NCI-H1092 (cell line): ENCODE measurements around the gene CDC123.
"Not testable (repeated sequence)": the region's sequence is repeated elsewhere in the genome, so short reads cannot be mapped to it uniquely, and the experiment has no call there.

Experiments
- DNase-seq: peaks from one replicate; lab custom pipeline; 2025; lab: John Stamatoyannopoulos, UW

CDC123 gene

DNA sequence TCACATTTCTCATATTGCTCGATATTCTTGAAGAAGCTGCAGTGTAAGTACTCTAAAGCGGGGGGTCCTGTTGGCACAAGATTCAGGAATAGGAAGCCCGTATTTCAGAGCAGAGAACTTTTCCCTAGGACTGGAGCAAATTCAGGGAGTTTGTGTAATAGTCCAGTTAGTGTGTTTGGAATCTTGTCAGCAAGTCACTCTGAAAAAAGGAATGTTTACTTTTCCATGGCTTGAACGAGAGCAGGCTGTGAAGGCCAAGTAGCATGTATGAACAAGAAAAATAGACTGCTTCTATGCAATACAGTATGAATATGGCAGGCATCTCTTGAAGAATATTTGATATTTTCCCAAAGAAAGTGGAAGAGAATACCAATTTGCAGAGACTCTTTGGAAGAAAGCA, 39.8 kb downstream of the CDC123 start:
- no peak for DNase-seq

DNA sequence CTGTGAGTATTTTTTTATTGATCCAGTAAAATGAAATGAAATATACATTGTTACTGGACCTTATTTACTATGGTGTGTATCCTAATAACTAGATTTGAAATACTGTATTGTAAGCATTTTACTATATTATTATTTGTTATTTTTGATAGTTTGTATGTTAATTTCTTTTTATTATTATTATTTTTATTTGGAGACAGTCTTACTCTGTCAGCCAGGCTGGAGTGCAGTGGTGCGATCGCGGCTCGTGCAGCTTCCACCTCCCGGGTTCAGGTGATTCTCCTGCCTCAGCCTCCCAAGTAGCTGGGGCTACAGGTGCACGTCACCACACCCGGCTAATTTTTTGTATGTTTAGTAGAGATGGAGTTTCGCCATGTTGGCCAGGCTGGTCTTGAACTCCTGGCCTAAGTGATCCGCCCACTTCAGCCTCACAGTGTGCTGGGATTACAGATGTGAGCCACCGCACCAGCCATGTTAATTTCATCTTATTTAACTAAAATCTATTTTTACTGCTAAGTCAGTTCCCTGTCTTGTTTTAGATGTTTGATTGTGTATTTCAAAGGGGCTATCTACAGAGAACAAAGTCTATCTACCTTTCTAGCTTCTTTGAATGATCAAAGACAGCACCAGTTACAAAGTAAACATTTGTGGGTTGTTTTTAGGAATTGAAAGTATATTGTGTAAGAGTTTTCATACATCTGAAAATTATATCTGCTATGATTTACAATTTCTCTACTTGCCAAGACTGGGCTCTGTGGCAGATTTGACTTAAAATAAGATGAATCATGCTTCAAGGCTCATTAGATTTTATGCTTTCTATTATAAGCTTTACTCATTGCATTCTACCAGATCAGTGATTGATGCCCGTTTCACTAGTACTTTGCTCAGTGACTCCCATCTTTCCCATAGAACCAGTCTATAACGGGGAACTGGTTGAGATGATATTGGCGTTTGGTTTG, 41.6 kb downstream of the CDC123 start:
- no peak for DNase-seq

DNA sequence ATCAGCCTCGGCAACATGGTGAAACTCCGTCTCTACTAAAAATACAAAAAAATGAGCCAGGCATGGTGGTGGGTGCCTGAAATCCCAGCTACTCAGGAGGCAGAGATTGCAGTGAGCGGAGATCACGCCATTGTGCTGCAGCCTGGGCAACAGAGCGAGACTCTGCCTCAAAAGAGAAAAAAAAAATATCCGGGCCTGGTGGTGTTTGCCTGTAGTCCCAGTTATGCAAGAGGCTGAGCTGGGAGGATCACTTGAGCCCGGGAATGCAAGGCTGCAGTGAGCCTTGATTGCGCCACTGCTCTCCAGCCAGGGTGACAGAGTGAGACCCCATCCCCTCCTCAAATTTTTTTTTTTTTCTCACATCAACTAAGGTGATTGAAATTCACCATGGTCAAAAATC, 42.8 kb downstream of the CDC123 start:
- no peak for DNase-seq

DNA sequence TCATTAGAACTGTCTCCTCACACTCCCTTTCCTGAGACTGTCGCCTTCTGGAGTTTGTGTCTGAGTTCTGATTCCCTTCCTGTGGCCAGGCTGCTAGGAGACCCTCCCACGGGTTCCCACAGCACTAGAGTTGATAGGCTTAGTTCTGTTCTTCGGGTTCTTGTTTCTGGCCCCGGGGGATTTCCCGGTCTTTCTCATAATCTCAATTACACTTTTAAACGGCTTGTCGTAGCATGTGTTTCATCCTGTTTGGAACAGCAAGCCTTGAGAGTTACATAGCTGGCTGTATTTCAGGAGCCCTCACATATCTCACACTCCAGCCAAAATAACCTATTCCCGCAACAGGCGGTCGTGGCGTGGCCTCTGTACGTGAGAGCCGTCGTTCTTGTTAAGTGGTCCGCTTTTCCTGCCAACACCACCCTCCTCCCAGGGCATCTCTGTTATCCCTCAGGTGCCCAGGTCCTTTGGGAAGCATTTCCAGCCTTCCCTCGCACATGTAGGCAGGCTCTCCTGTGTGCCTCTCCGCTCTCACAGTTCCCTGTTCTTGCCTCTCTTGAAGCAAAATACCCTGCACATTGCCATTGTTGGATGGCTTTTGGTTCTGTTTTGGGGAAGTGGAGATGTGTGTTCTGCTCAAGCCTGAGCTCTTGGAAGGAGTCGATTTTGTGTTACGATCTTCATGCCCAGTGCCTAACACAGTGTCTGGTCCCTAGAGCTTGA, 46.0 kb downstream of the CDC123 start:
- DNase-seq = no peak

DNA sequence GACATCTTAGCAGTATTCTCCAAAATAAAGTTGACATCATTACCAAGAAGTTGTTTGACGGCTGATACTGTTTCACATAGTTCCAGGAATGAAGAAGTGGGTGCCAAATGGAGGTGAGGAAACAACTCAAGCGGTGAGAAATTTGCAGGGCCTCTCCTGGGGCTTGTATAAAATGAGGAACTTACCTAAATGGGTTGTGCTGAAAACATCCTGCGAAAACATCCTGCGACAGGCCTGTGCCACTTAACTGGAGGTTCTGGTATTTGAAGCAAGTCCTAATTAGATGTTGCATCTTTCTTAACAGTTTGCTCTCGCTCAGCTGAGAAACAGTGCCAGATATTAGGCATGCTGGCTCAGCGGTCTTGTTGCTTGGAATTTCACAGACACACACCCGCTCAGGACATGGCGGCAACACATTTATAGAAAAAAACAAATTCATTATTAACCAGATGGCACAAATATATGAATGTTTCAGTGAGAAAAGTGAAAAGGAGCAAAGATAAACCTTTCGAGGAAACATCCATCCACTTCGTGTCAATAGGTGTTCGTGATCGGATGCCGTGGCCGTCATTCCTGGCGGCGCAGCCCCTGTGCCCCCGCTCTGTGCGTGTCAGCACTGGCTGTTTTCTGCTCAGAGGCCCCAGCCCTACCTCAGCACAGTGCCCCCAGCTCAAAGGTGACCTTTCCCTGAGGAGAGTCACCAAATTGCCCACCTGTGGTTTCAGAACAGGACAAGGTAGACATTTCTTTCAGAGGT, 48.1 kb downstream of the CDC123 start:
- DNase-seq = no peak

DNA sequence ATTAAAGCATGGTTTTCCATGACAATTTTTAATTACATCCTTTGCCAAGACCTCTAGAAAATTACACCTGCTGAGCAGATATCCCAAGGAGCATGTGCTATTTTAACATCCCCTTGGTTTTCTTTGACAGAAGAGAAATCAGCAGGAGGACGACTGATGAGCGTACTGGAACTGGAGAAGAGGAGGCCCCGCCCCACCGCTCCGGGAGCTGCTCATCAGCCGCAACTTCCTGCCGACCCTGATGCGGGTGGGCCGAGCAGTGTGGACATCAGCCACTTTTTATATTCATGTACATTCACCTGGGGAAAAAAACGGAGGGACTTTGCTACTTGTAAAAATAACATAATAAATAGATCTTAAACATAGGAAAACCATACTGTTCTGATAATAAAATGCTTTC, 54.2 kb downstream of the CDC123 start:
- no peak for DNase-seq

DNA sequence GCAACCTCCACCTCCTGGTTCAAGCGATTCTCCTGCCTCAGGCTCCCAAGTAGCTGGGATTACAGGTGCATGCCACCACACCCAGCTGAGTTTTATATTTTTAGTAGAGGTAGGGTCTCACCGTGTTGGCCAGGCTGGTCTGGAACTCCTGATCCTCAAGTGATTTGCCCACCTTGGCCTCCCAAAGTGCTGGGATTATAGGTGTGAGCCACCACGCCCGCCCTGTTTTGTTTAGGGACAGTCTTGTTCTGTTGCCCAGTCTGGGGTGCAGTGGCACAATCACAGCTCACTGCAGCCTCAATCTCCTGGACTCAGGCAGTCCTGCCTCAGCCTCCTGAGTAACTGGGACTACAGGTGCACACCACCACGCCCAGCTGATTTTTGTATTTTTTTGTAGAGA, 54.7 kb downstream of the CDC123 start:
- not testable (repeated sequence) for DNase-seq

DNA sequence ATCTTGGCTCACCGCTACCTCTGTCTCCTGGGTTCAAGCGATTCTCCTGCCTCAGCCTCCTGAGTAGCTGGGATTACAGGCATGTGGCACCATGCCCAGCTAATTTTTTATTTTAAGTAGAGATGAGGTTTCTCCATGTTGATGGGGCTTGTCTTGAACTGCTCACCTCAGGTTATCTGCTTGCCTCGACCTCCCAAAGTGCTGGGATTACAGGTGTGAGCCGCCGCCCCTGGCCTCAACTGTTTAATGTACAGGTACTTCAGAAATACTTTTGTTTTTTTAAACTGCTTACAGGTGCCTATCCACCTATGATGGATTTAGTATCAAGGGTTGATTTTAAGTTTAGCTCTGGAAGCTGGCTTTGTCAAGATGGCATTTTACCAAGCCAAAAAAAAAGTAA, 55.6 kb downstream of the CDC123 start:
- no peak for DNase-seq

DNA sequence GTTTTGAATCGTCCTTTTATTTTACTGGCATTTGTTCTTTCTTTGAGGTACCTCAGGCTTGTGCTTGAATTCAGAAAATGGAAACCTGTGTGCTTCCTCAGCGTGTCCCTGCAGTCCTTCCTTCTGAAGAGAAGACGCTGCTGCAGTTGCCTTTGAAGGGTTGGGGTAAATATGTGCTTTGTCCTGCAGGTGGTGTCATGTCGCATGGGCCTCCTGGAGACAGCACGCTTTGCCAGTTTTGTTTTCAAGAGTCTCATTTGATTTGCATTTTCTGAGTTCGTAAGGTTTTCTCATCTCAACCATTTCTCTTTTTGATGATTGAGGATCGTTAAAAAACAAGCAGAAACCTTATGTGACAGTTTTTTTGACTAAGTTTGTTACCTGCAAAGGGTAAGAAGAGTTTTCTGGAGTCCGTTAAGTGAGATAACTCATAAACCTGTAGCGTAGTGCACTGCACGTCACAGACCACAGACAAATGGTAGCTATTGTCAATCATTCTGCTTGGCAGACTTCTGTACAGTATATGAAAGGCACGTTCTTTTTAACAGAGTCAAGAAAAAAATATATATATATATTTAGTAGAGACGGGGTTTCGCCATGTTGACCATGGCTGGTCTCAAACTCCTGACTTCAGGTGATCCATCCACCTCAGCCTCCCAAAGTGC, 57.0 kb downstream of the CDC123 start:
- no peak for DNase-seq

DNA sequence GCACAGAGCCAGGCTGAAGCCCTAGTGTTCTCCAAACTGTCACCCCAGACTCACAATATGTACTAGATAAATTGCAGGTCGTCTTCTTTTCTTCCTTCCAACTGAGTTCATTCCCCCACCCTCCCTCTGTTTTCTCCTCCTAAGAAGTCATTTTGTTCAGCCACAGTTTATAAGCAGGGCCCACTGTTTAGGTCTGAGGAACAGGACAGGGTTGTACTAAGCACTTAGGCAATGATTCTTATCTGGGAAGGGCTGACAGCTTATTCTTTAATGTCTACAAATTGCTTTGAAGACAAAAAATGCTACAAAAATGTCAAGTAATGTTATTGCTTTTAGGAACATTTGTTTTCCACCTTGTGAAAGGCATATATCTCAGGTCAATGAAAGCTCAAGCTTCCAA, 59.1 kb downstream of the CDC123 start:
- DNase-seq = no peak

DNA sequence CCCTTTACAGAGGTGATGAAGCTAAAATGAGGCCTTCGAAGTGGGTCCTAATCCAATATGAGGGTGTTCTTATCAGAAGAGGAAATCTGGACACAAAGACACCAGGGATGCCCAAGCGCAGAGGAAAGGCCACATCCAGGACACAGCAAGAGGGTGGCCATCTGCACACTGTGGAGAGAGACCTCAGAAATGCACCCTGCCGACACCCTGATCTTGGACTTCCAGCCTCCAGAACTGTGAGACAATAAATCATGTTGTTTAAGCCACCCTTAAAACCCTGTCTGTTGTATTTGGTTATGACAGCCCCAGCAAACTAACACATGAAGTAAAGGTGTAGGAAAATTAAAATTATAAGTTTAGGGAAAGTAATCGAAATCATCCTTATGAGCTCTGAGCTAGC, 64.0 kb downstream of the CDC123 start:
- no peak for DNase-seq

DNA sequence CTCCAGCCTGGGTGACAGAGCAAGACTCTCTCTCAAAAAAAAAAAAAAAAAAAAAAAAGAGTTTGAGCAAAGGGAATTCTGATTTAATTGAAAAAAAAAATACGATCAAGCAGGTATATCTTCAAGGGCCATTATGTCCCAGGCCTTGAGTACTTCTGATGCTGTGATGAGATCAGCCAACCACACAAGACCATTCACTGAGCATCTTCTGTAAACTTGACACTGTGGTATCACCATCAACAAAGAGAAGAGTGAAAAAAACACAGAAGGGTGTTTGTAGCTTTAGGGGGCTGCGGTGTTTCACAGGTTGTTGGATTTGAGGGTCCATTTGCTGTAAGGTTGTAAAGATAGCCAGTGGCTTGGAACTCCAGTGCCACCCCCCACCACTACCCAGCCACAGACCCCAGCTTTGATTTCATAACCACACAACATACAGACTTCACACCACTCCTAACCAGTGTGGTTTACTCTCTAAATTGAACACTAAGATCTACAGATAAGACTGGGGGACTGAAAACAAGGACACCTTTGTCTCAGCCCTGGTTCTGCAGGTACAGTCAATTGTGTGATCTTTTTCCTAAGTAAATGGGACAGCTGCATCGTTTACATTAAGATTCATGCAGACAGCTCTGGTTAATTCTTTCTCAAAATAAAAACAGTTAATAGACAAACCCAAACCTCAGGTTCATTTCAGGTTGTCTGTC, 66.4 kb downstream of the CDC123 start:
- no peak for DNase-seq

DNA sequence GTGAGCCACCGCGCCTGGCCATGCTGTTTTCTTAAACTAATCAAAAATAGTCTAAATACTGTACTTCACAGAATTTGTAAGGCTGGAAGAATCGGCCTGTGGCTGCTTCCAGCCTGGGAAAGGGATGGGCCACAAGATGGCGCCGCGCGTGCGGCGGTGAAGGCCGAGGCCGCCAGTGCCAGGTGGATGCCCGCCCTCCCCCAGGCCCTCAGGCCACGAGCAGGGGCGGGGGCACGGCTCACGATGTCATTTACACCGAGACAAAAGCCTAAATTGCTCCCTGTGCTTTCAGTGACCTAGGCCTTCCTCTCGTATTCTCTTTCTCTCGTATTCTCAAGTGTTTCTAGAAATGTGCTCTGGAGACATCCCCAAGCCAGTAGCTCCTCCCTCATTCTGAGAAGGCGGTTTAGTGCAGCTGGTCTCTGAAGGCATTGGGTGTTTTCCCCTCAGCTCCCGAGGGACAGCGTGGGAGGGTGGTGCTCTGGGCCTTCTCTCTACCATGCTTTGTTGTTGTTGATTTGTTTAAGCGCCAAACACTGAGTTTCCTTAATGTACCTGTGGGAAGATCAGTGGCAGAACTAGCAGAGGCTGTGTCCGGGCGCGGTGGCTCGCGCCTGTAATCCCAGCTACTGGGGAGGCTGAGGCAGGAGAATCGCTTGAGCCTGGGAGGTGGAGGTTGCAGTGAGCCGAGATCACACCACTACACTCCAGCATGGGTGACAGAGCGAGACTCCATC, 68.4 kb downstream of the CDC123 start:
- DNase-seq = peak; percentile 80

DNA sequence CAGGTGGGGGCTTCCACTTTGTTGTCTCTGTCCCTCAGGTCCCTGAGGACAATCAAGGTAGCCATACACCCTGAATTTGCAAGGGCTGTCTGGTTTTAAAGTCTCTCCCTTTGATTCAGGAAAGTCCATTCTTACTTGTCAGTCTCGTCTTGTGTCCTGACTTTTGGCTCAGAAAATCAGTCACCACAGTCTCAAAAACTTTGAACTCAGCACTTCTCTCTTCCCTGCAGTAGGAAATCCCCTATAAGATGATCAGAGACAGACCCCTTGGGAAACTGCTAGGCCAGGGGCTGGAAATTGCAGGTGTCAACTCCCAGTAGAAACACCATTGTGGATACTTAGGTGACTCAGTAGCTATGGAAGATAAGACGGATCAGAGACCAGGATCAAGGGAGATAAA, 73.1 kb downstream of the CDC123 start:
- no peak for DNase-seq

DNA sequence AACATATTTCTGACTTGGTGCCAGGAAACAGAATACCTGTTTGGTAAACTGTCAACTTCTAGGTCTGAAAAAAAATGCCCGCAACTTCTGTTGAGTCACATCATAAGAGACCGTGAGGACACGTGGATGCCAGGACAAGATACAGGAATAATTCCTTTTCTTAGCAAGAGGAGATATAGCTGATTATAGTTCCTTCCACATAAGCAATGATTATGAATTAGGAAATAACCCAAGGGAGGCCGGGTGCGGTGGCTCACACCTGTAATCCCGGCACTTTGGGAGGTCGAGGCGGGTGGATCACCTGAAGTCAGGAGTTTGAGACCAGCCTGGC, 75.2 kb downstream of the CDC123 start:
- DNase-seq = no peak

DNA sequence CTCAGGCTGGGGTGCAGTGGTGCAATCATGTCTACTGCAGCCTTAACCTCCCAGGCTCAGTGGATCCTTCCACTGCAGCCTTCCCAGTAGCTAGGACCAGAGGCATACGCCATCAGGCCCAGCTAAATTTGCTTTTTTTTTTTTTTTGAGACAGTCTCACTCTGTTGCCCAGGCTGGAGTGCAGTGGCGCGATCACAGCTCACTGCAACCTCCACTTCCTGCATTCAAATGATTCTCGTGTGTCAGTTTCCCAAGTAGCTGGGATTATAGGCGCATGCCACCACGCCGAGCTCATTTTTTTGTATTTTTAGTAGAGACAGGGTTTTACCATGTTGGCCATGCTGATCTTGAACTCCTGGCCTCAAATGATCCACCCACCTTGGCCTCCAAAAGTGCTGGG, 81.9 kb downstream of the CDC123 start:
- DNase-seq = not testable (repeated sequence)

DNA sequence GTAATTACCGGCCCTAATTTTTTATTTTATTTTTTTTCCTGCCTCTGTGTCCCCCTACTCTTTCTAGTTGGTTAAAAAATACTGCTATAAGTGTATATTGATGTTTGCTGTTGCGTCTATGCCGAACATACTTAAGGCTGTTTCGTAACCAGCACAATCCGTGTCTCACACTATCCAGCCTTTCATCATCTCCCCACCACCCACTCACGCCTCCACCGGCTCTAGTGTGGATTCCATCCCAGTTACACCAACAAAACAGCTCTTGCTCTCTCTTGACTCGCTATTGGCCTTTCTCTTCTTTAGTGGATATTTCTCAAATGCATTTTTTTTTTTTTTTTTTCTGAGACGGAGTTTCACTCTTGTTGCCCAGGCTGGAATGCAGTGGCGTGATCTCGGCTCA, 83.3 kb downstream of the CDC123 start:
- DNase-seq = no peak

DNA sequence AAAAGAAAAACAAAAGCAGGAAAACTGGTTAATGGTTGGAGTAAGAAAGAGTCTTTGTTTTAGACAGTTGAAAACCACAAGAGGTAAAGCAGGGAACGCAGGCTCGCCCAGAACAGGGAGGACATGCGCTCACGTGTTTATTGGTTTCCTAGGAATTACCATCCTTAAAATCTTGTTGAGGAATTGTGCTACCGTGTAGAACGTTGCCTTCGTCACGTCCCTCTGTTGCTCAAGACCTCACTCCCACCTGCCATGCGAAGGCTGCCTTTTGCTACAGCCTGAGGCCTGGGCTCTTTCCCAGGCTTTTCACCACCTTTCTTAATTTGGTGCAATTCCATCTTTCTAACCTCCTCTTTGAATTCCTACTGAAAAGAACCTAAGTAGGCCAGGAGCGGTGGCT, 91.8 kb downstream of the CDC123 start:
- no peak for DNase-seq

DNA sequence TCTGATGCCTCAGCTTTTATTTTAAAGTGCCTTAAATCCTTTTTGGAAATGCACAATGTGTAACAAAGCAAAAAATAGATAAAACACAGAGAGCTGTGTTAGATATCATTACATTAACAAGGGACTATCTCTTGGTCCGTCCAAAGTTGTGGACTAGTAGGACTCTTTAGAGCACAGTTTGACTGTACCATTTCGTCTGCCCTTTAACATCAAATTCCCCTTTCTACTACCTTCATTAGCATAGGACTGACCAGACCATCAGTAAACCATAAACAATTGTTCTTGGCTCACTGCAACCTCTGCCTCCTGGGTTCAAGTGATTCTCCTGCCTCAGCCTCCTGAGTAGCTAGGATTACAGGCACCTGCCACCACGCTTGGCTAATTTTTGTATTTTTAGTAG, 101.8 kb downstream of the CDC123 start:
- not testable (repeated sequence) for DNase-seq

DNA sequence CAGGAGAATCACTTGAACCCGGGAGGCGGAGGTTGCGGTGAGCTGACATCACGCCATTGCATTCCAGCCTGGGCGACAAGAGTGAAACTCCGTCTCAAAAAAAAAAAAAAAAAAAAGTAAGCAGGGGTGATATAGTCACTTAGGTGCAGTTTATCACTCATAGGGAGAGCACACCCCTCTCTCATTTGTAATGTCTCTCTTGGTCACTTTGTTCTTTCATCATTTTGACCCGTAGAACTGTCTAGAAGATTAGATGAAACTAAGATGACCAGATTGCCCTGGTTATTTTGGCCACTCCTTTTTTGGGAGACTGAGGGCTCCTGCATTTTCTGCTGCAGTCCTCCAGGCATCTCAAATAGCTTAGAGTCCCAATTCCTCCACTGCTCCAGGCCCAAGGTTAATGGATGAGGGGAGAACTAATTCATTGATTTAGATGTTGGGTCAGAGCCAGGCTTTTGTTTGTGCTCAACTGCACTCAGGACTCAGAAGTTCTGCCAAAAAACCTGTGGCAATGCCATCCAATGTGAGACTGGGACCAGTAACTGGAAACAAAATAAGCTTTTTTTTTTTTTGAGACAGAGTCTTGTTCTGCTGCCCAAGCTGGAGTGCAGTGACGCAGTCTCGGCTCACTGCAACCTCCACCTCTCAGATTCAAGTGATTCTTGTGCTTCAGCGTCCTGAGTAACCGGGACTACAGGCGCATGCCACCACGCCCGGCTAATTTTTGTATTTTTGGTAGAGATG, 103.4 kb downstream of the CDC123 start:
- peak; percentile 2 for DNase-seq
